MM.1S (cell line): Measurements from ENCODE around the gene EVPLL.
"Not testable (repeated sequence)": the region's sequence is repeated elsewhere in the genome, so short reads cannot be mapped to it uniquely, and the experiment has no call there.

Experiments used
- CTCF ChIP-seq: fragments of 300-600 bp; sonication (generic); IDR thresholded peaks from 2 replicates; pipeline ENCODE4 v1.5.1; 2016; ENCODE audit warnings: antibody characterized with exemption, low read length, mixed read lengths
- EZH2phosphoT487 ChIP-seq: fragments of 300-600 bp; sonication (generic); IDR thresholded peaks from 2 replicates; pipeline ENCODE4 v1.6.1; 2018; ENCODE audit warnings: antibody characterized with exemption, low read length

GRCh38 chr17:18421521-18421920 is 43.9 kb downstream of the EVPLL start:
- TF ChIP-seq CTCF, EZH2phosphoT487: not testable (repeated sequence)
